BE2C (cell line): ENCODE measurements around the gene PLCB1.

Experiments
- DNase-seq: peaks from one replicate; pipeline ENCODE4 v3.0.0-alpha.2; 2020
- H3K27me3 ChIP-seq: fragments of 250-450 bp; sonication (Bioruptor Pico); 2 replicates; pipeline ENCODE4 v1.5.1; 2020; ENCODE audit warnings: mild to moderate bottlenecking
- H3K36me3 ChIP-seq: fragments of 250-450 bp; sonication (Bioruptor Pico); 2 replicates; pipeline ENCODE4 v1.5.1; 2020; ENCODE audit warnings: mild to moderate bottlenecking
- H3K4me1 ChIP-seq: fragments of 250-450 bp; sonication (Bioruptor Pico); 2 replicates; pipeline ENCODE4 v1.5.1; 2020
- H3K4me3 ChIP-seq: 2 replicates; pipeline ENCODE4 v1.5.1; 2011; ENCODE audit warnings: low read depth, low read length
- H3K9me3 ChIP-seq: fragments of 250-450 bp; sonication (Bioruptor Pico); 2 replicates; pipeline ENCODE4 v1.5.1; 2020
- CTCF ChIP-seq: IDR thresholded peaks from 2 replicates; pipeline ENCODE4 v1.5.1; 2012; ENCODE audit warnings: mild to moderate bottlenecking, low read depth, low read length

The PLCB1 gene

GRCh38 chr20:8366303-8366923, 234.3 kb downstream of the PLCB1 start:
- peaks cover 36% of the 10 kb centered on the region for H3K4me1 ChIP-seq
- no peak for TF ChIP-seq CTCF

DNA sequence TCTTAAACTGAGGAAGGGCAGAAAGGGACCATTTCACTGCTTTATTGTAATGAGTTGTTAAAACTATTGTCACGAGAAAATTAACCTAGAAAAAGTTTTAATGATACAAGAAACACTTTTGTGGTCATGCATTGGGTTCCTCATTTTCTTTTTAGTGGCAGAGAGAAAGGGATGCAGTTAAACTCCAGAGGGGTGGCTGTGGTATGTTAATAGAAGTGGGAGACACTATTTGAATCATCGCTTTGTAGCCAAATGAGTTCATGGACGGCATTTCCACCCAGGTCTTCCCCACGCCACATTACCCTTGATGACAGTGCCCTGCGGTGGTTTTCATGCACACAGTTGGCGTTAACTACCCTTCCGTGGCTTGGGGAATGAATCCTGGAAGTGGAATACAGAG, 235.6 kb downstream of the PLCB1 start:
- no peak for TF ChIP-seq CTCF
- DNase-seq = no peak
- Histone ChIP-seq H3K4me3 (no peak overlapping the region), H3K4me1 (peaks cover 32% of the 10 kb centered on the region), H3K27me3 (no peaks in the 10 kb centered on the region), H3K9me3 (no peaks in the 10 kb centered on the region), H3K36me3 (no peaks in the 10 kb centered on the region)

More at GRCh38 chr20:8366303-8366923, 234.3 kb downstream of the PLCB1 start:
- Histone ChIP-seq H3K27me3 (no peaks in the 10 kb centered on the region), H3K36me3 (no peaks in the 10 kb centered on the region), H3K9me3 (no peaks in the 10 kb centered on the region), H3K4me3 (no peak overlapping the region)
- no peak for DNase-seq

- no peak for TF ChIP-seq CTCF
- DNase-seq = no peak
- H3K4me1 ChIP-seq = peaks cover 25% of the 10 kb centered on the region
- H3K27me3 ChIP-seq = no peaks in the 10 kb centered on the region
- no peak overlapping the region for H3K4me3 ChIP-seq
- H3K9me3 ChIP-seq = no peaks in the 10 kb centered on the region; the same call in 1 of the 2 replicates
- H3K36me3 ChIP-seq = no peaks in the 10 kb centered on the region
These were observed 236.6 kb downstream of the PLCB1 start for GRCh38 chr20:8368670-8369069.

DNA sequence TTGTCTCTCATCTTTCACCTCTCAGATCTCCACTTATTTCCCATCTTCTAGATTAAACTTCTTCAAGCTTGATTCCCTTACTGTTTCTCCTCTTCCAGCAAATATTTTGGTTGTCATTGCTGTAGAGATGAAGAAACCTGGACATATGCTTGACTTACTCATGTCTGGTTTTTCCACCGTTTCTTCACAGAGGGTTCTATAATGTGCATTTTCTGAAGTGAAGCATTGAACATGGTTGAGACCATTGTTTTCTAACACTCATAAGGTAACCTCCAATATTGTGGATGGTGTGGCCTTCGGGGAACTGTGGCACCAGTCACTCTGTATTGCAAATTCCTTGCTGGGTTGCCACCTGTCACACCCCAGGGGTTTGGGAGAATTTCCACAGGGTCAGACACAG, 237.2 kb downstream of the PLCB1 start:
- Histone ChIP-seq H3K36me3 (peaks cover 3% of the 10 kb centered on the region; the same call in 1 of the 2 replicates), H3K4me3 (no peak overlapping the region), H3K4me1 (peaks cover 22% of the 10 kb centered on the region), H3K27me3 (no peaks in the 10 kb centered on the region), H3K9me3 (no peaks in the 10 kb centered on the region; the same call in 1 of the 2 replicates)
- no peak for DNase-seq
- TF ChIP-seq CTCF = no peak

GRCh38 chr20:8370774-8371173, 238.7 kb downstream of the PLCB1 start:
- Histone ChIP-seq H3K4me1 (peaks cover 17% of the 10 kb centered on the region), H3K9me3 (no peaks in the 10 kb centered on the region; the same call in 1 of the 2 replicates), H3K27me3 (no peaks in the 10 kb centered on the region), H3K4me3 (no peak overlapping the region), H3K36me3 (peaks cover 3% of the 10 kb centered on the region; the same call in 1 of the 2 replicates)
- TF ChIP-seq CTCF = no peak
- DNase-seq = no peak

DNA sequence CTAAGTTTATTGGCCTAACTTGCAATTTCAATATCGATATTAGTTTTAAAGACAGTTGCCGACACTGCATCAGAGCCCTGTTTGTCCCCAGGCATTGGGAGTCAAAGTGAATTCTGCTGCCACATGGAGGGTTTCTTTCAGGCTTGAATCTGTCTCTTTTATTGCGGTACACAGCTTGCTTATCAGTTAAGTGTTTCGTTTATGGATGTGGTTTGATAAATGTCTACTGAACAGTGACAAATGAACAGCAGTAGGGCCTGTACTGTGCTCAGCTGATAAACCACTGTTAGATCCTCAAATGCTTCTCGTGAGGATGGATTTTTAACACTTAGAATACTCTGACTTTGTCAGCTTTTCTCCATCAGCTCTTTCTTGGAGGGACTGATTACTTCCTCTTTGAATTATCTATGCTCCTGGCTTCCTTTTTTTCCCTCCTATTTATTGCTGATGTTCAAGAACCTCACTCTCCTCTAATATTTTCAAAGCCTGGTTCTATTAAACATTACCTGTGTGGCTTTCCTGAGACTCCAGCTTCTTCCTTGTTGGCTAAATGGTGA, 240.8 kb downstream of the PLCB1 start:
- Histone ChIP-seq H3K36me3 (peaks cover 3% of the 10 kb centered on the region; the same call in 1 of the 2 replicates), H3K27me3 (no peaks in the 10 kb centered on the region), H3K9me3 (no peaks in the 10 kb centered on the region; the same call in 1 of the 2 replicates), H3K4me3 (peak overlapping the region; percentile 31), H3K4me1 (peaks cover 17% of the 10 kb centered on the region)
- TF ChIP-seq CTCF = no peak
- peak; percentile 40 for DNase-seq
